GM18520 (cell line): ENCODE results near the gene DISP3.

Source experiments
- ATAC-seq: cut with Tn5 transposase; IDR thresholded peaks from one replicate; pipeline ENCODE4 v1.9.1; 2021; ENCODE audit not compliant: unreplicated experiment

DISP3 gene

DNA sequence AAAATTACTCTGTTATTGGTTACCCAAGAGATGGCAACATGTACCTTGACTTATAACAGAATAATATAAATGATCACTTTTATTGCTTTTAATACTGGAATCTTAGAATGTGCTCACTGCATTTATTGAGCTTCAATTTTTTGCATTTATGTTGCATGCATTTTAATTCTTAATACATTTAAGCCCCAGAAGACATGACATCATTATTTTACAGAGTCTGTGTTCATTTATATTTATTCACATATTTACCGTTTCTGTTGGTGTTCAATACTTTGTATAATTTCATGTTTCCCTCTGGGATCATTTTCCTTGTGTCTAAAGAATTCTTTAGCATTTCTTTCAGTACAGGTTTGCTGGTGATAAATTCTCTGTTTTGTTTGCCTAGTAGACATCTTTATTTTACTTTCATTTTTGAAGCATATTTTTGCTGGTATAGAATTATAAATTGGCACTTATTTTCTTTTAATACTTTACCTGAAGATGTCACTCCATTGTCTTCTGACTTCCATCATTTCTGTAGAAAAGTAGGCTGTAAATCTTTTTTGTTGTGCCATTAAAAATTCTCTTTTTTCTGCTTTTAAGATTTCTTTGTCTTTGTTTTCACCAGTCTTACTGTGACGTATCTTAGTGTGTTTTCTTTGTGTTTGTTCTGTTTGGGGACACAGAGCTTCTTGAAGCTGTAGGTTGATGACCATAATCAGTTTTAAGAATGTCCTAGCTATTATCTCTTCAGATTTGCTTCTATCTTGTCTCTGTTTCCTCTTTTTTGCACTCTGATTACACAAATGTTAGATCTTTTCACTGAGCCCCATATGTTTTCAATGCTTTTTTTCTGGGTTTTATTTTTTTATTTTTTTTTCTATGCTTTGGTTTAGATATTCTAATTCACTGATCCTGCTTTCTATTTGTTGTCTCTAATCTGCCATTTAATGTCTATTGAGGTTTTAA is 26.9 kb downstream of the DISP3 start:
- ATAC-seq: no peak

GRCh38 chr1:11507309-11507708 is 28.4 kb downstream of the DISP3 start:
- no peak for ATAC-seq

DNA sequence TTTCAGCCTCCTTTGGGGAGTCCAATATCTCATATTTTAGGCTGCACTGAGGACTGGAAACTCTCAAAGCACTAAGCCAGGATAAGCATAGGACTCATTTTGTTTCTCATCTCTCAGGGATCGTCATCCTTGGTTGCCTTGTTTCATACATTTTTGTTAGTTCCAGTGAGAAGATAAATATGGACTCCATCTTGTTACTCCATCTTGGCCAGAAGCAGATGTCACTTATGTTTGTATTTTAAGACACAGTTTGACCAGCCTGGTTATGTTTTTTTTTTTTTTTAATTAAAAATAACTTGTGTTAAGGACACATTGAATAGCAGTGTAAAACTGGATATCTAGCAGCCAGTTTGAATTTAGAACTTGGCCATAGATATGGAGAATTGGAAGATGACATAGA is 34.7 kb downstream of the DISP3 start:
- ATAC-seq: no peak

GRCh38 chr1:11514366-11514765 is 35.4 kb downstream of the DISP3 start:
- no peak for ATAC-seq

- ATAC-seq: no peak
Measured at GRCh38 chr1:11515368-11516300, 36.7 kb downstream of the DISP3 start.

- ATAC-seq: no peak
Measured at GRCh38 chr1:11516961-11517635, 38.1 kb downstream of the DISP3 start.

DNA sequence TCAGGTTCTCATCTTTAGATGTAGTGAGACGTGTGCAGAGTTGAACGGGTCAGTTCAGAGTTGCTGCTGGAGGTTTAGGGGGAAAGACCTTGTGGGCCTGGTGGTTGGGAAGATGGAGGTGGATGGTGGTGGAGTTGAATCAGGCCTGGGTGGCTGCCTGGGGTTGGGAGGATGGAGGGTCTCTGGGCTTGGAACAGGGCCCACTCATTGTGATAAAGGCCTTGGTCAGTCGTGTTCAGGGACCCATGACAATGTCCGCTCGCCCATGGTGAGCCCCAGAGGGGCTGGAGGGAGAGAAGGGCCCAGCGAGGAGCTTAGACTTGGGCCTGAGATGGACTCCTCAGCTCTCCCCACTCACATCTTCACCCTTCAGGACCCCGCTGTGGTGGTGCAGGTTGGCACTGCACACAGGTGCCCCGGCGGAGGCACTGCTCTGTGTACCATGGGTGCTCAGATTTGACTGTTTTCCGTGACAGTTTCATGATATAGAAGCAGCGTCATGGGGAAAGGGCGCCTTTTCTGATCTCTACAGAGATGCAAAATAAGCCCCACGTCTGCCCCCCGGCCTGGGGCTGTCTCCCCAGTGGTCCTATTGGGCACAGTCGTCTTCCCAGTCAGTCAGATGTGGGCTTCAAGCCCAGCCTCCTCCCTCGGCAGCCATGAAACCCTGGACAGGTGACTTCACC is 39.2 kb downstream of the DISP3 start:
- ATAC-seq: no peak

GRCh38 chr1:11518791-11519628 is 40.1 kb downstream of the DISP3 start:
- no peak for ATAC-seq

- no peak for ATAC-seq
Measured at GRCh38 chr1:11519629-11520031, 40.7 kb downstream of the DISP3 start.

- no peak for ATAC-seq
Measured at GRCh38 chr1:11520531-11521233, 41.7 kb downstream of the DISP3 start.

GRCh38 chr1:11521582-11522399 is 42.8 kb downstream of the DISP3 start:
- no peak for ATAC-seq

- ATAC-seq: no peak
Measured at GRCh38 chr1:11522400-11523235, 43.7 kb downstream of the DISP3 start.

GRCh38 chr1:11523261-11523660 is 44.3 kb downstream of the DISP3 start:
- ATAC-seq: no peak

DNA sequence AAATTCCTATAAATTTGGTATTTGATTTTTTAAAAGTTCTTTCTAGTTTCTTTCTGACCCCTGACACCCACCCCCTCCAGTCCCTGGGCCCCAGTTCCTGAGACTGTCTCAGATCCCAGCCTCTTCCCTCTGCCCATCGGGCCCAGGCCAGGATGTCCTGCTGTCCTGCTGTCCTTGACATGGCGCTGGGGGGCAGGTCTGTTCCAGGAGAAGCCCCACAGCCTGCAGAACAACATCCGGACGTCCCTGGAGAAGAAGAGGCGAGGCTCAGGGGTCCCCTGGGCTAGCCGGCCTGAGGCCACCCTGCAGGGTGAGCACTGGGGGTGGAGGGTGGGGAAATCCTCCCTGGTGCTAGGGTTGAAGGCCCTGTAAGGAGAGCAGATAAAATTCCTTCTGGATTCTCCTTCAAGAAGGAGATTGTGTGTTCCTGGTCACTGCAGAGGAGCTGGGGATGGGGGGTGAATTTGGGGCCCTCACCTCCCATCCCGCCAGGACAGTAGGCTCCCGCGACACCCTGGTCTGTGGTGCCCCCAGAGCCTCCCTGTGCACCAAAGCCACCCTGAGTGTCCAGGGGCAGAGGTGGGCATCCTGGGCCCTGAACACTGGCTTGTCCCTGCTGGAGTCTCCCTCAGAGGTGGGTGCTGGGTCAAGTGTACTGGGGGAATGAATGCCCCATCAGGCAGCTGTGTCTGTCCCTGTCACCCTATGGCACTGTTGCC is 45.0 kb downstream of the DISP3 start:
- no peak for ATAC-seq

DNA sequence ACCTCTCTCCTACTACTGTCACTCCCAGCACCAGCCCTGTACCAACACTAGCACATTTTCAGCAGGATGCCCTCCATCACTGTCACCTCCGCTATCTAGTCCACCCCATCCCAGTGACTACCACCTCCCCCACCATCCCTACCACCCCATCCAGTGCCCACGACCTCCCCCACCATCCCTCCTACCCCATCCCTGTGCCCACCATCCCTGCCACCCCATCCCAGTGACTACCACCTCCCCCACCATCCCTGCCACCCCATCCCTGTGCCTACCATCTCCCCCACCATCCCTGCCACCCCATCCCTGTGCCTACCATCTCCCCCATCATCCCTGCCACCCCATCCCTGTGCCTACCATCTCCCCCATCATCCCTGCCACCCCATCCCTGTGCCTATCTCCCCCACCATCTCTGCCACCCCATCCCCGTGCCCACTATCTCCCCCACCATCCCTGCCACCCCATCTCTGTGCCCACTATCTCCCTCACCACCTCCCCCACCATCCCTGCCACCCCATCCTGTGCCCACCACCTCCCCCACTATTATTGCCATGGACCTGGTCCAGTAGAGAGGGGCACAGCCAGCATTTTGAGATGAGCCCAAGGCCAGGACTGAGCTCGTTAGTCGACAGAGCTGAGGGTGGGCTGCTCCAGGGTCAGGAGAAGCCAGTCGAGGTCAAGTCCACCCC is 45.7 kb downstream of the DISP3 start:
- no peak for ATAC-seq

DNA sequence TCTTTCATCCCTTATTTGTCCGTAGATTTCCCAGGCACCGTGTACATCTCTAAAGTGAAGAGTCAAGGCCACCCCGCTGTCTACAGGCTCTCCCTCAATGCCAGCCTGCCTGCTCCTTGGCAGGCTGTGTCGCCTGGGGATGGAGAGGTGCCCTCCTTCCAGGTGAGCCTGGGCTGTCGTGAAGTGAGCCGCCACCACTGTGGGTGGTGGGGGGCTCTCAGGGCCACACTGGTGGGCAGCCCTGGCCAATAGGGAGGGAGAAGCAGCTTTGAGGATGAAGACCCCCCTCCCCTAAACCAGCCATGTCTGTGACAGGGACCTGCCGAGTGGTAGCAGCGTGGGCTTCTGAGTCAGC is 46.2 kb downstream of the DISP3 start:
- ATAC-seq: no peak
